ENCODE measurements around the gene SLC27A1.

DNA sequence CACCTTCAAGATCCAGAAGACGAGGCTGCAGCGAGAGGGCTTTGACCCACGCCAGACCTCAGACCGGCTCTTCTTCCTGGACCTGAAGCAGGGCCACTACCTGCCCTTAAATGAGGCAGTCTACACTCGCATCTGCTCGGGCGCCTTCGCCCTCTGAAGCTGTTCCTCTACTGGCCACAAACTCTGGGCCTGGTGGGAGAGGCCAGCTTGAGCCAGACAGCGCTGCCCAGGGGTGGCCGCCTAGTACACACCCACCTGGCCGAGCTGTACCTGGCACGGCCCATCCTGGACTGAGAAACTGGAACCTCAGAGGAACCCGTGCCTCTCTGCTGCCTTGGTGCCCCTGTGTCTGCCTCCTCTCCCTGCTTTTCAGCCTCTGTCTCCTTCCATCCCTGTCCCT, 34.1 kb downstream of the SLC27A1 start:
- TF ChIP-seq, protein P1, sequence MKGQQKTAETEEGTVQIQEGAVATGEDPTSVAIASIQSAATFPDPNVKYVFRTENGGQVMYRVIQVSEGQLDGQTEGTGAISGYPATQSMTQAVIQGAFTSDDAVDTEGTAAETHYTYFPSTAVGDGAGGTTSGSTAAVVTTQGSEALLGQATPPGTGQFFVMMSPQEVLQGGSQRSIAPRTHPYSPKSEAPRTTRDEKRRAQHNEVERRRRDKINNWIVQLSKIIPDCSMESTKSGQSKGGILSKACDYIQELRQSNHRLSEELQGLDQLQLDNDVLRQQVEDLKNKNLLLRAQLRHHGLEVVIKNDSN (CRISPR knock-in tag; IDR thresholded peaks at IDR 0.05): no peak
- TF ChIP-seq, protein P2, sequence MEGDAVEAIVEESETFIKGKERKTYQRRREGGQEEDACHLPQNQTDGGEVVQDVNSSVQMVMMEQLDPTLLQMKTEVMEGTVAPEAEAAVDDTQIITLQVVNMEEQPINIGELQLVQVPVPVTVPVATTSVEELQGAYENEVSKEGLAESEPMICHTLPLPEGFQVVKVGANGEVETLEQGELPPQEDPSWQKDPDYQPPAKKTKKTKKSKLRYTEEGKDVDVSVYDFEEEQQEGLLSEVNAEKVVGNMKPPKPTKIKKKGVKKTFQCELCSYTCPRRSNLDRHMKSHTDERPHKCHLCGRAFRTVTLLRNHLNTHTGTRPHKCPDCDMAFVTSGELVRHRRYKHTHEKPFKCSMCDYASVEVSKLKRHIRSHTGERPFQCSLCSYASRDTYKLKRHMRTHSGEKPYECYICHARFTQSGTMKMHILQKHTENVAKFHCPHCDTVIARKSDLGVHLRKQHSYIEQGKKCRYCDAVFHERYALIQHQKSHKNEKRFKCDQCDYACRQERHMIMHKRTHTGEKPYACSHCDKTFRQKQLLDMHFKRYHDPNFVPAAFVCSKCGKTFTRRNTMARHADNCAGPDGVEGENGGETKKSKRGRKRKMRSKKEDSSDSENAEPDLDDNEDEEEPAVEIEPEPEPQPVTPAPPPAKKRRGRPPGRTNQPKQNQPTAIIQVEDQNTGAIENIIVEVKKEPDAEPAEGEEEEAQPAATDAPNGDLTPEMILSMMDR (IDR thresholded peaks at IDR 0.05 in 2 of 3, conservative IDR thresholded peaks at IDR 0.05 in 1 of 3; ENCODE audit: insufficient read depth in 2 of 3, low read depth in 1 of 3, low read length in 3 of 3): no peak
- TF ChIP-seq SP1 (CRISPR knock-in tag; IDR thresholded peaks at IDR 0.05) (no peak), ZNF174 (CRISPR knock-in tag; IDR thresholded peaks at IDR 0.05) (no peak), RBM22 (IDR thresholded peaks at IDR 0.05; ENCODE audit: low read depth, low read length, poor library complexity, severe bottlenecking) (no peak), TCF7L2 (IDR thresholded peaks at IDR 0.05; ENCODE audit: low read depth, low read length) (no peak), POLR2A (conservative IDR thresholded peaks at IDR 0.05) (no peak), NFATC3 (IDR thresholded peaks at IDR 0.05) (no peak), FOXA1 (IDR thresholded peaks at IDR 0.05; ENCODE audit: borderline replicate concordance) (no peak), JUNB (CRISPR knock-in tag; conservative IDR thresholded peaks at IDR 0.05) (no peak)
